Fibroblast of lung (primary cell): ENCODE data around the gene NKX3-2. TPM values are rescaled to one million over a fixed set of nuclear protein-coding genes. Genes with fewer than 3 reads are reported as not detected.

Experiments used
- DNase-seq, 2 donors: peaks; one replicate each; pipeline versions ENCODE4 v3.0.0 to v3.0.0-alpha.2; 2010; ENCODE audit warnings: low read depth in 2 of 2
- H2AFZ ChIP-seq: 2 replicates; pipeline ENCODE4 v1.5.1; 2012; ENCODE audit warnings: low read length, control low read depth, inconsistent platforms
- H3K27ac ChIP-seq: 2 replicates; pipeline ENCODE4 v1.5.1; 2011; ENCODE audit warnings: low read length, control low read depth; ENCODE audit not compliant: insufficient read depth
- H3K27me3 ChIP-seq: 2 replicates; pipeline ENCODE4 v1.5.1; 2011; ENCODE audit warnings: mild to moderate bottlenecking, low read length; ENCODE audit not compliant: control insufficient read depth, insufficient read depth
- H3K36me3 ChIP-seq: 2 replicates; pipeline ENCODE4 v1.5.1; 2011; ENCODE audit warnings: low read length; ENCODE audit not compliant: control insufficient read depth, insufficient read depth
- H3K4me1 ChIP-seq: 2 replicates; pipeline ENCODE4 v1.5.1; 2011; ENCODE audit warnings: low read length; ENCODE audit not compliant: control insufficient read depth, insufficient read depth; ENCODE audit errors: extremely low read depth
- H3K4me2 ChIP-seq: 2 replicates; pipeline ENCODE4 v1.5.1; 2011; ENCODE audit warnings: low read length, control low read depth; ENCODE audit not compliant: insufficient read depth; ENCODE audit errors: extremely low read depth
- H3K4me3 ChIP-seq, 4 experiments: fragments of 200-600 bp in 1 of 4; sonication (generic) in 1 of 4; replicated peaks in 1 of 4; 2 replicates each; pipeline ENCODE4 v1.5.1; 2011 to 2016; ENCODE audit warnings: low read length in 4 of 4, low read depth in 3 of 4, mild to moderate bottlenecking in 3 of 4, control low read depth in 2 of 4, inconsistent platforms in 1 of 4, mixed read lengths in 1 of 4; ENCODE audit not compliant: insufficient read depth in 1 of 4; ENCODE audit errors: control extremely low read depth in 1 of 4
- H3K79me2 ChIP-seq: 2 replicates; pipeline ENCODE4 v1.5.1; 2012; ENCODE audit warnings: mild to moderate bottlenecking, low read length, inconsistent platforms; ENCODE audit not compliant: control insufficient read depth, insufficient read depth
- H3K9ac ChIP-seq: 2 replicates; pipeline ENCODE4 v1.5.1; 2011; ENCODE audit warnings: mild to moderate bottlenecking, low read length, control low read depth; ENCODE audit not compliant: insufficient read depth
- H3K9me3 ChIP-seq: 2 replicates; pipeline ENCODE4 v1.5.1; 2012; ENCODE audit warnings: low read depth, low read length; ENCODE audit not compliant: control insufficient read depth, insufficient read depth
- H4K20me1 ChIP-seq: 2 replicates; pipeline ENCODE4 v1.5.1; 2011; ENCODE audit warnings: low read length; ENCODE audit not compliant: control insufficient read depth, insufficient read depth; ENCODE audit errors: extremely low read depth
- CTCF ChIP-seq, 2 donors: IDR thresholded peaks in 1 of 2; conservative IDR thresholded peaks in 1 of 2; 1 replicate in 1 of 2; 2 replicates in 1 of 2; pipeline ENCODE4 v1.5.1; 2011 to 2012; ENCODE audit warnings: low read length in 2 of 2, control low read depth in 1 of 2, inconsistent platforms in 1 of 2, low read depth in 1 of 2, mild to moderate bottlenecking in 1 of 2
- EZH2 ChIP-seq: IDR thresholded peaks from 2 replicates; pipeline ENCODE4 v1.5.1; 2012; ENCODE audit warnings: low read length, control low read depth, mild to moderate bottlenecking; ENCODE audit errors: missing control alignments
- polyA plus RNA-seq, 2 donors: library from polyadenylated mRNA; depleted of rRNA in 1 of 2; stranded (reverse) in 1 of 2; unstranded in 1 of 2; fragments of >200 nt; gene quantifications; 2 replicates each; pipeline ENCODE4 v1.2.1, GENCODE V29; 2011 to 2012; ENCODE audit warnings: missing spikeins in 1 of 2
- total RNA-seq: library from RNA; depleted of rRNA; stranded (reverse); fragments of >200 nt; gene quantifications from 2 replicates; pipeline ENCODE4 v1.2.1, GENCODE V29; 2014

Gene NKX3-2
- total and polyA plus RNA-seq, 2 donors (not counting 1 experiment from before 2014, with no cell fraction given), result 0.24 to 1.3 TPM

GRCh38 chr4:13540446-13541175 lies 3.7 kb downstream of the NKX3-2 start:
- Histone ChIP-seq H3K27ac (no peak overlapping the region), H4K20me1 (no peaks in the 10 kb centered on the region), H3K4me2 (no peak overlapping the region), H3K27me3 (peaks cover 78% of the 10 kb centered on the region), H3K9ac (no peak overlapping the region), H3K4me1 (no peaks in the 10 kb centered on the region), H3K36me3 (no peaks in the 10 kb centered on the region), H2AFZ (no peak overlapping the region), H3K4me3 (no peak overlapping the region), H3K79me2 (no peaks in the 10 kb centered on the region), H3K9me3 (no peaks in the 10 kb centered on the region)
- no peak for DNase-seq
- no peak for TF ChIP-seq EZH2
- TF ChIP-seq CTCF (conservative IDR thresholded peaks at IDR 0.05 in 1 of 2, IDR thresholded peaks at IDR 0.05 in 1 of 2; ENCODE audit: low read depth in 1 of 2, low read length in 2 of 2), result no peak

GRCh38 chr4:13539619-13540445 lies 4.5 kb downstream of the NKX3-2 start:
- no peak overlapping the region for H3K9ac ChIP-seq
- no peak overlapping the region for H3K4me3 ChIP-seq
- no peak overlapping the region for H3K27ac ChIP-seq
- no peak overlapping the region for H3K4me2 ChIP-seq
- DNase-seq, result no peak
- H3K79me2 ChIP-seq, result no peaks in the 10 kb centered on the region
- TF ChIP-seq CTCF (conservative IDR thresholded peaks at IDR 0.05 in 1 of 2, IDR thresholded peaks at IDR 0.05 in 1 of 2; ENCODE audit: low read depth in 1 of 2, low read length in 2 of 2) (no peak), EZH2 (peak; percentile 83)
- H2AFZ ChIP-seq, result no peak overlapping the region
- no peaks in the 10 kb centered on the region for H4K20me1 ChIP-seq
- H3K36me3 ChIP-seq, result no peaks in the 10 kb centered on the region
- H3K27me3 ChIP-seq, result peaks cover 84% of the 10 kb centered on the region
- no peaks in the 10 kb centered on the region for H3K9me3 ChIP-seq
- H3K4me1 ChIP-seq, result no peaks in the 10 kb centered on the region

- H3K27me3 ChIP-seq, result peaks cover 89% of the 10 kb centered on the region
Observed at GRCh38 chr4:13539047-13539618, 5.2 kb downstream of the NKX3-2 start.

More at GRCh38 chr4:13539047-13539618, 5.2 kb downstream of the NKX3-2 start:
- Histone ChIP-seq H3K79me2 (no peaks in the 10 kb centered on the region), H3K4me2 (no peak overlapping the region), H3K36me3 (no peaks in the 10 kb centered on the region), H3K9me3 (no peaks in the 10 kb centered on the region), H3K9ac (no peak overlapping the region), H4K20me1 (no peaks in the 10 kb centered on the region), H3K4me1 (no peaks in the 10 kb centered on the region), H2AFZ (no peak overlapping the region), H3K27ac (no peak overlapping the region), H3K4me3 (no peak overlapping the region)
- no peak for TF ChIP-seq EZH2
- TF ChIP-seq CTCF (conservative IDR thresholded peaks at IDR 0.05 in 1 of 2, IDR thresholded peaks at IDR 0.05 in 1 of 2; ENCODE audit: low read depth in 1 of 2, low read length in 2 of 2), result no peak
- DNase-seq, result no peak
